Astrocyte (in vitro differentiated cells and primary cell): ENCODE results near the gene SLCO3A1.

Experiments used
- CTCF ChIP-seq: IDR thresholded peaks from 2 replicates; pipeline ENCODE4 v1.5.1; 2011; ENCODE audit warnings: low read depth, mild to moderate bottlenecking, inconsistent platforms, low read length, moderate library complexity; ENCODE audit not compliant: insufficient read depth
- EZH2 ChIP-seq: IDR thresholded peaks from 2 replicates; pipeline ENCODE4 v1.6.1; 2012; ENCODE audit warnings: mild to moderate bottlenecking, low read length, inconsistent platforms; ENCODE audit not compliant: insufficient read depth

- no peak for TF ChIP-seq CTCF
- TF ChIP-seq EZH2, result no peak
Observed at GRCh38 chr15:91976966-91977365, 123.5 kb downstream of the SLCO3A1 start.
